Measurements from ENCODE around the gene SRRM5.

DNA sequence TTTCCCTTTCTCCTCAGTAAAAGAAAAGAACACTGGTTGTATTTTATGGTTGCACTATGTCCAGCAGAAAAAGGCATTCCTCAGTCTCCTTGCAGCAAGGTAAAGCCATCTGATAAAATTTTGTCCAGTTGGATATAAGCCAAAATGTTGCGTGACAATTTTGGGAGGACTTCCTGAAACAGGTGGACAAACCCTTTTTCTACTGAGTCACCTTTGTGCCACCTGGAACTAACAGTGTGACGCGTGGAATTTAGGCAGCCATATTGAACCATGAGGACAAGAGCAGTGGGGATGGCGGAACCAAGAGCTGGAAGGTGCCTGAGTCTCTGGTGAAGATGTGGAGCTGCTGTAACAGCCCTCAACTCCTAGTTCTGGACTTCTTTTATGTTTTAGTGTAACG, 19.6 kb downstream of the SRRM5 start:
- no peak for TF ChIP-seq BHLHE40 (IDR thresholded peaks at IDR 0.05; ENCODE audit: low read depth, low read length)
- TF ChIP-seq POLR2A (IDR thresholded peaks at IDR 0.05; ENCODE audit: low read depth, low read length), result no peak
- TF ChIP-seq CEBPB (IDR thresholded peaks at IDR 0.05; ENCODE audit: low read depth, low read length), result no peak
- no peak for TF ChIP-seq CTCF (conservative IDR thresholded peaks at IDR 0.05; ENCODE audit: low read depth, low read length)
- no peak for TF ChIP-seq ELK1 (IDR thresholded peaks at IDR 0.05; ENCODE audit: borderline replicate concordance, low read depth, low read length)
- TF ChIP-seq RCOR1 (IDR thresholded peaks at IDR 0.05; ENCODE audit: insufficient replicate concordance, low read length), result no peak
- TF ChIP-seq MXI1 (IDR thresholded peaks at IDR 0.05; ENCODE audit: borderline replicate concordance, low read depth, low read length), result no peak
- TF ChIP-seq SMC3 (IDR thresholded peaks at IDR 0.05; ENCODE audit: low read depth, low read length), result no peak
- no peak for TF ChIP-seq MAZ (IDR thresholded peaks at IDR 0.05; ENCODE audit: borderline replicate concordance, low read depth, low read length)
